Endodermal cell (in vitro differentiated cells): ENCODE data around the gene TPX2. TPM values are rescaled to one million over a fixed set of nuclear protein-coding genes. Genes with fewer than 3 reads are reported as not detected.

ENCODE experiments used
- DNase-seq: peaks from one replicate; pipeline ENCODE4 v3.0.0-alpha.2; 2017
- H3K27ac ChIP-seq: 2 replicates; pipeline ENCODE4 v1.5.1; 2013; ENCODE audit warnings: mild to moderate bottlenecking, low read depth, low read length, moderate library complexity
- H3K27me3 ChIP-seq: 2 replicates; pipeline ENCODE4 v1.6.1; 2013; ENCODE audit warnings: mild to moderate bottlenecking, low read length, moderate library complexity; ENCODE audit not compliant: insufficient read depth, control insufficient read depth, poor library complexity, severe bottlenecking
- H3K36me3 ChIP-seq: 2 replicates; pipeline ENCODE4 v1.7.0; 2013; ENCODE audit warnings: mild to moderate bottlenecking, low read length, moderate library complexity; ENCODE audit not compliant: control insufficient read depth, insufficient read depth
- H3K4me1 ChIP-seq: one replicate; pipeline ENCODE4 v1.7.0; 2013; ENCODE audit warnings: low read length; ENCODE audit not compliant: control insufficient read depth, insufficient read depth
- H3K4me3 ChIP-seq: 2 replicates; pipeline ENCODE4 v1.5.1; 2013; ENCODE audit warnings: mild to moderate bottlenecking, low read length, moderate library complexity
- H3K9ac ChIP-seq: 2 replicates; pipeline ENCODE4 v1.6.1; 2013; ENCODE audit warnings: mild to moderate bottlenecking, low read length, moderate library complexity; ENCODE audit not compliant: poor library complexity, severe bottlenecking; ENCODE audit errors: extremely low read depth
- H3K9me3 ChIP-seq: 2 replicates; pipeline ENCODE4 v1.6.1; 2013; ENCODE audit warnings: mild to moderate bottlenecking, low read length, moderate library complexity; ENCODE audit not compliant: control insufficient read depth
- H3K27ac Mint-ChIP-seq: 2 replicates; pipeline ENCODE4 v1.8.0; 2020; ENCODE audit warnings: mixed read lengths
- H3K27me3 Mint-ChIP-seq: 2 replicates; pipeline ENCODE4 v1.8.0; 2021; ENCODE audit warnings: mild to moderate bottlenecking, mixed read lengths; ENCODE audit not compliant: insufficient read depth
- H3K36me3 Mint-ChIP-seq: 2 replicates; pipeline ENCODE4 v1.8.0; 2020; ENCODE audit warnings: low read depth, mixed read lengths
- H3K4me1 Mint-ChIP-seq: 2 replicates; pipeline ENCODE4 v1.8.0; 2020; ENCODE audit warnings: mixed read lengths
- H3K4me3 Mint-ChIP-seq: 2 replicates; pipeline ENCODE4 v1.8.0; 2020; ENCODE audit warnings: mild to moderate bottlenecking, moderate library complexity, mixed read lengths
- H3K9me3 Mint-ChIP-seq: 2 replicates; pipeline ENCODE4 v1.8.0; 2020; ENCODE audit warnings: mild to moderate bottlenecking, mixed read lengths
- WGBS, 2 experiments: methylation state at CpG; one replicate each; pipeline versions ENCODE4 v1.1.5 to v1.1.7; 2013; ENCODE audit warnings: missing lambda C conversion rate in 2 of 2, mixed read lengths in 1 of 2; ENCODE audit not compliant: insufficient coverage in 1 of 2, insufficient read length in 1 of 2; 5-methylcytosine and 5-hydroxymethylcytosine counted together
- total RNA-seq, 2 donors: library from RNA; stranded (reverse); fragmentation: NEBNext Ultra II Directional in 1 of 2; extraction: Animal tissue kit (Norgen Biotek cat#: 25700) in 1 of 2; gene quantifications; 2 replicates in 1 of 2; 3 replicates in 1 of 2; pipeline ENCODE4 v1.2.1, GENCODE V29; 2021
- TF ChIP-seq, protein P1 (sequence below): fragments of 200-600 bp; sonication (generic); conservative IDR thresholded peaks from 2 replicates; pipeline ENCODE4 v1.5.0; 2021; ENCODE audit warnings: antibody characterized with exemption, mild to moderate bottlenecking

TPX2 gene
- total RNA-seq, 2 donors from 2014 or later = 108 to 118 TPM

DNA sequence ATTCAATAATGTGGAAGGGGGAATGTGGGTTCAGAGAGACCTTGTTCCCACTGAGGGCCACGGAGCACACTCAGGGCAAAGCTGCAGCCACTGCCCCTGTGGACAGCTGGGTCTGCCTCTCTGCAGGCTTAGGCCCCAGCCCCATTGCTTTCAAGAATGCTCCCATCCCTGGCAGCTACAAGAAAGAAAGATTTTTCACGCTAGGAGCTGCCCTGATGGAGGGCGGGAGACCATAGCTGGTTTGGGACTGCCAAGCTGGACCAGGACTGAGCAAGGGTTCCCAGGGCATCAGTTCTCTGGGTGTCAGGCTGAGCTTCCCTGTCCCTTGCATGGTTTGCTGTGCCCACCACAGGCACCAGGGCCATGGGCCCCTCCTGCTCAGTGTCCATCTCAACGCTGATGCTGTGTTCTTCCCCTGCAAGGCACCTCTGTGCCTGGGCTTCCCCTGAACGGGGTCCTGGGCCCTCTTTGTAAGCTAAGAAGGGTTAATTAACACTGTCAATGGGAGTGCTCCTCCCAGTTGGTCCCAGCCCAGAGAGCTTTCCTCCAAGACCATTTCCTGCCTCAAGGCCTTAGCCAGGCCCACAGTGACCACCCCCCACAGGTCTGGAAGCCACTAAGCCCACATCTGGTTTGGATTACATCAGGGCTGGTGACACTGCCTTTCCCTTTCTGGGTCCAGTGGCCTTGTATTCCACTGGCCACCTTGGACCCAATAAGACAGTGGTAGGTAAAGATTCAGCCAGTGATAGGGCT, 97.9 kb downstream of the TPX2 start:
- Histone ChIP-seq H3K9ac (no peak overlapping the region), H3K9me3 (no peaks in the 10 kb centered on the region), H3K4me1 (peaks cover 5% of the 10 kb centered on the region), H3K27ac (peak overlapping the region; percentile 56), H3K27me3 (no peaks in the 10 kb centered on the region), H3K36me3 (no peaks in the 10 kb centered on the region), H3K4me3 (no peak overlapping the region)
- Mint-ChIP-seq H3K4me3 (no peak overlapping the region), H3K36me3 (no peaks in the 10 kb centered on the region), H3K4me1 (peaks cover 11% of the 10 kb centered on the region), H3K27ac (peak overlapping the region; percentile 27), H3K9me3 (no peaks in the 10 kb centered on the region), H3K27me3 (no peaks in the 10 kb centered on the region)
- 85 to 87% methylated on average over 3 to 5 of the region's 5 CpGs for WGBS, 2 experiments
- DNase-seq = no peak
- TF ChIP-seq, protein P1, sequence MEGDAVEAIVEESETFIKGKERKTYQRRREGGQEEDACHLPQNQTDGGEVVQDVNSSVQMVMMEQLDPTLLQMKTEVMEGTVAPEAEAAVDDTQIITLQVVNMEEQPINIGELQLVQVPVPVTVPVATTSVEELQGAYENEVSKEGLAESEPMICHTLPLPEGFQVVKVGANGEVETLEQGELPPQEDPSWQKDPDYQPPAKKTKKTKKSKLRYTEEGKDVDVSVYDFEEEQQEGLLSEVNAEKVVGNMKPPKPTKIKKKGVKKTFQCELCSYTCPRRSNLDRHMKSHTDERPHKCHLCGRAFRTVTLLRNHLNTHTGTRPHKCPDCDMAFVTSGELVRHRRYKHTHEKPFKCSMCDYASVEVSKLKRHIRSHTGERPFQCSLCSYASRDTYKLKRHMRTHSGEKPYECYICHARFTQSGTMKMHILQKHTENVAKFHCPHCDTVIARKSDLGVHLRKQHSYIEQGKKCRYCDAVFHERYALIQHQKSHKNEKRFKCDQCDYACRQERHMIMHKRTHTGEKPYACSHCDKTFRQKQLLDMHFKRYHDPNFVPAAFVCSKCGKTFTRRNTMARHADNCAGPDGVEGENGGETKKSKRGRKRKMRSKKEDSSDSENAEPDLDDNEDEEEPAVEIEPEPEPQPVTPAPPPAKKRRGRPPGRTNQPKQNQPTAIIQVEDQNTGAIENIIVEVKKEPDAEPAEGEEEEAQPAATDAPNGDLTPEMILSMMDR = no peak

DNA sequence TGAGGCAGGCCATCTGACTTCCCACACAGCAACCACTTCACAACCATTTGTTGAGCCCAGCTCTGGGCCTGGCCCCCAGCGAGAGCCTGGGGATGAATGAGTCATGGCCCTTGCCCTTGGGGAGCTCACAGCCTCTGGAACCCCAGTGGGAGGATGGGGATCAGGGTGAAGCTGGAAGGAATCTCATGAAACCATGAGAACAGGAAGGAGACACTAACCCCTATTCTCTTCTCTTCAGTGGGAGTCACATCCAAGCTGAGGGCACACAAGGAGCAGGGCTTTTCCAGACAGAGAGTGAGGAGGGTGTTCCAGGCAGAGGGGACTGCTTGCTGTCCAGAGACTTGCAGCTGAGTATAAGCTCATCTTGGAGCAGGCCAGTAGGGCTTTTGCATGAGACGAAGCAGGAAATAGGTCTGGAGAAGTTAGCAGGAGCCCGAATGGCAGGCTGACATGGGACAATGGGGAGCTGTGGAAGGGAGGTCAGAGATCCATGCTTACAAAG, 98.9 kb downstream of the TPX2 start:
- Histone ChIP-seq H3K27ac (peak overlapping the region; percentile 61), H3K4me1 (peaks cover 5% of the 10 kb centered on the region), H3K36me3 (no peaks in the 10 kb centered on the region), H3K9ac (no peak overlapping the region), H3K9me3 (no peaks in the 10 kb centered on the region), H3K4me3 (no peak overlapping the region), H3K27me3 (no peaks in the 10 kb centered on the region)
- TF ChIP-seq, protein P1 = no peak
- H3K9me3 Mint-ChIP-seq = no peaks in the 10 kb centered on the region
- no peak overlapping the region for H3K4me3 Mint-ChIP-seq
- H3K27me3 Mint-ChIP-seq = no peaks in the 10 kb centered on the region
- peaks cover 16% of the 10 kb centered on the region for H3K4me1 Mint-ChIP-seq
- no peak for DNase-seq
- H3K27ac Mint-ChIP-seq = no peak overlapping the region
- H3K36me3 Mint-ChIP-seq = no peaks in the 10 kb centered on the region
- WGBS, 2 experiments = 72 to 84% methylated on average over 2 to 3 of the region's 3 CpGs

DNA sequence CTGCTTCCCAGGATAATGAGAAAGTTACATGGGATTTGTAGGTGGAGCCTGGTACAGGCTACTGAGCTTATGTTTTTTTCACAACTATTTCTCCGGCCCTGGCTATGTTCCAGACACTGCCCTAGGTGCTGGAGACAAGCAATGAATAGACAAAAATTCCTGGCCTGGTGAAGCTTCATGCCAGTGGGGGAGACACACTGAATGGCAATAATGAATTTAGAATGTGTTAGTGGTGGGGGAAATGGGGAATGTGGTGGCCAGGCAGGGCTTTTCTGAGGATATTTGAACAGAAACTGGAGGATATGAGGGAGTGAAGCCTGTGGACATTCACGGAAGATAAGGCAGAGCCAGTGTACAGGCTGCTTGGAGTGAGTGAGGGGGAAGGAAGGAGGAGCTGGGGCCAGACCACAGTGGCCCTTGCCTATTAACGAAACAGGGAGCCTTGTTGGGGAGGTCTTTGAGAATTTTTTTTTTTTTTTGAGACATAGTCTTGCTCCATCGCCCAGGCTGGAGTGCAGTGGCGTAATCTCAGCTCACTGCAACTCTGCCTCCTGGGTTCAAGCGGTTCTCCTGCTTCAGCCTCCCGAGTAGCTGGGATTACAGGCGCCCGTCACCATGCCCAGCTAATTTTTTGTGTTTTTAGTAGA, 99.7 kb downstream of the TPX2 start:
- H3K9ac ChIP-seq = no peak overlapping the region
- H3K4me3 ChIP-seq = no peak overlapping the region
- H3K36me3 Mint-ChIP-seq = no peaks in the 10 kb centered on the region
- H3K36me3 ChIP-seq = no peaks in the 10 kb centered on the region
- WGBS, 2 experiments = 88 to 100% methylated on average over 2 to 7 of the region's 9 CpGs
- no peaks in the 10 kb centered on the region for H3K27me3 Mint-ChIP-seq
- no peak overlapping the region for H3K4me3 Mint-ChIP-seq
- peaks cover 18% of the 10 kb centered on the region for H3K4me1 Mint-ChIP-seq
- no peaks in the 10 kb centered on the region for H3K9me3 ChIP-seq
- H3K27ac ChIP-seq = peak overlapping the region; percentile 49
- no peaks in the 10 kb centered on the region for H3K9me3 Mint-ChIP-seq
- TF ChIP-seq, protein P1 = no peak
- no peak overlapping the region for H3K27ac Mint-ChIP-seq
- H3K4me1 ChIP-seq = peaks cover 5% of the 10 kb centered on the region
- no peak for DNase-seq
- no peaks in the 10 kb centered on the region for H3K27me3 ChIP-seq
